ENCODE measurements around the gene ZBTB14.

ZBTB14 gene

GRCh38 chr18:5295231-5295920 lies at the start of gene ZBTB14:
Gene ZBTB14, minus strand, starts transcription at chr18:5295726. Its CDS starts 2,480 bp downstream, at chr18:5293246.
- peak; percentile 78 for DNase-seq

GRCh38 chr18:5339202-5339834 lies 43.8 kb upstream of the ZBTB14 start:
- no peak for DNase-seq

- no peak for DNase-seq
Observed at GRCh38 chr18:5334456-5335075, 39.0 kb upstream of the ZBTB14 start.

DNA sequence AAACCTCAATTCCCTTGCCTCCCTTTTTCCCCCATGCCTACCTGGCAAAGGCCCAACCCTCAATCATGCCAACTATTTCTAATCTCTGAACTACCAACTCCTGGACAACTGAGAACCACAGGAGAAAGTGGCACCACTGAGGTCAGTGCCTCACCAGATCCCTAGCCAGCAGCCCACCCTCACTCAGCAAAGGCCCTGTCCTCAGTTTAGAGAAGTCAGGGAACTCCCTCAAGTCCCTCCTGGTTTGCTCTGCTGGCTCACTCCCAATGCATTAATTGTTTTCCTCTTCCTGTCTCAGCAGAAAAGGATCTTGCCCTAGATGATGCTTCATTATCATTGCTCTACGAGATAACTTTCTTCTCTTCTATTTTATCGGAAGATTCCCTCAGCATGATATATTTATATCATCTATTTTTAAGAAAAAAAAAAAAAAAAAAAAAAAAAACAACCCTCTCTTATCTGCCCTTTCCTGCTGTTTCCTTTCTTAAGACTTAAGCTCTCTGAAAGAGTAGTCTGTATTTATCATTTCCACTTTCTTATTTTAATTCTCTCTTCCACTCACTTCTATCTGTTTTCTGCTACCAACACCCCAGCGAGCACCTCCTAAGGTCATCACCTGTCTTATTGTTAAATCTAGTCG lies 22.7 kb upstream of the ZBTB14 start:
- no peak for DNase-seq

- DNase-seq, result no peak
Observed at GRCh38 chr18:5317186-5317585, 21.7 kb upstream of the ZBTB14 start.

DNA sequence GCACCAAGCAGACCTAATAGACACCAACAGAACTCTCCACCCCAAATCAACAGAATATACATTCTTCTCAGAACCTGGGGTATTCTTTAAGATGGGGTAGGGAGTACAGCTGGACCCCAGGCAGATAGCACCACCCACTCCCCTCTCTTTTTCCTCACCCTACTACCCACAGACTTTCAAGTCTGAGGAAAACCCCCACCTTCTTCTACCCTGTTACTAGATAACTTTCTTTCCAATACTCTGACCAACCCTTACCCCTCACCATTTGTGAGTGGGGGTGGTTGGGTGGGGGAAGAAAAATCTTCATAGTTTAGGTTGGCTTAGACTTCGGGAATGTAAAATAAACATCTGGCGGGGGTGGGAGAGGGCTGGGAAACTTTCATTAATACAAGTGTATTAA lies 20.3 kb upstream of the ZBTB14 start:
- DNase-seq, result no peak

- no peak for DNase-seq
Observed at GRCh38 chr18:5311301-5311989, 15.9 kb upstream of the ZBTB14 start.

GRCh38 chr18:5309888-5310470 lies 14.5 kb upstream of the ZBTB14 start:
- no peak for DNase-seq

GRCh38 chr18:5305835-5306234 lies 10.3 kb upstream of the ZBTB14 start:
- DNase-seq, result no peak

DNA sequence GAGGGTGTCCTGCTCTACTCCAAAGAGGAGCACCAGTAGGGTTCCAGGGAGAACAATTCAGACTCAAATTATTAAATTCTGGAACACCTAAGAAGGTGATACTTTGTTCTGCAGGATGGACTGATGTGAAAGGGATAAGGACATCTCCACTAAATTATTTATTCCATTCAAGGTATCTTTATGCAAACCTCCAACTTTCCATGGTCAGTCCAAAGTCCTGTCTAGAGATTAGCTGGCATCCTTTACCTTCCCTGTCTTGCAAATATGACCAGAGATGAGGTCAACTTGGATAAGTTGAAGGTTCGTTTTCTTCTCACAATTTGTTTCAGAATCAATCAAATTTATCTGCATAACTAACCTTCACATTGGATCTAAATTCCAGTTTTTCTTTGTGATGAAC lies 8.7 kb upstream of the ZBTB14 start:
- no peak for DNase-seq

DNA sequence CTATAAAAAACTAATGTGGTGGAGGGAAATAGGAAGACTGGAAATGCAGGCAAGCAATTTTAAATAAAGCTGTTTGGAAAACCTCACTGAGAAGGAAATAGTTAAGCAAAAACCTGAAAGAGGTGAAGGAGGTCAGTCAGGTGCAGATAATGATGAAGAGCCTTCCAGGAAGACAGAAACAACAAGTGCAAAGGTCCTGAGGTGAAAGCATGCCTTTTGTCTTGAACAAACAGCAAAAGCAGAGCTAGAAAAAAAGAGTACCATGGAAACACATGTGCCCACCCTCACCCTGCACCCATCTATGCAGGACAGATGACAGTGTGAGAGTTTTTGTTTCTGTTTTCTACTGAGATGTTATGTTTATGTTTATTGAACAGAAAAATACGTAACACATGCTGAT lies 8.1 kb upstream of the ZBTB14 start:
- DNase-seq, result no peak

DNA sequence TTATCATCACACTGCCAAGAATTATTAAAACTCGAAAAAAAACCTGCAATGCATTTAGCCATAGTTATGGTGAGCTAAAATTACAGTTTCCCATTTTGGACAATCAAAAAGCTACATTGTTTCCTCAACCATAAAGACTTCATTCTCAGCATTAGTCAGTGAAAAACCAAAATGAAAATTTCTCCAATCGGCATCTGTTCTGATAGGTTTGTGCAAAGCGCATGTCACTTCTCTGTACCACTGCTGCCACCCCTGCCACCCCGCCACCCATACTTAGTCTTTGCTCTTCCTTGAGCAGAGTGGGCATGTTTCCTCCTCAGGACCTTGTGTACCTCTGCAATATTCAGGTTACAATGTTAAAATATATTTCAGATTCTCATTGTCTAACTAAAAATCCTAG lies 7.1 kb upstream of the ZBTB14 start:
- DNase-seq, result no peak

GRCh38 chr18:5300476-5301010 lies 5.0 kb upstream of the ZBTB14 start:
- DNase-seq, result no peak

GRCh38 chr18:5298156-5298852 lies 2.8 kb upstream of the ZBTB14 start:
- peak; percentile 93 for DNase-seq

GRCh38 chr18:5297597-5297996 lies 2.1 kb upstream of the ZBTB14 start:
- peak; percentile 68 for DNase-seq

- DNase-seq, result peak; percentile 96
Observed at GRCh38 chr18:5296706-5297320, 1.3 kb upstream of the ZBTB14 start.

DNA sequence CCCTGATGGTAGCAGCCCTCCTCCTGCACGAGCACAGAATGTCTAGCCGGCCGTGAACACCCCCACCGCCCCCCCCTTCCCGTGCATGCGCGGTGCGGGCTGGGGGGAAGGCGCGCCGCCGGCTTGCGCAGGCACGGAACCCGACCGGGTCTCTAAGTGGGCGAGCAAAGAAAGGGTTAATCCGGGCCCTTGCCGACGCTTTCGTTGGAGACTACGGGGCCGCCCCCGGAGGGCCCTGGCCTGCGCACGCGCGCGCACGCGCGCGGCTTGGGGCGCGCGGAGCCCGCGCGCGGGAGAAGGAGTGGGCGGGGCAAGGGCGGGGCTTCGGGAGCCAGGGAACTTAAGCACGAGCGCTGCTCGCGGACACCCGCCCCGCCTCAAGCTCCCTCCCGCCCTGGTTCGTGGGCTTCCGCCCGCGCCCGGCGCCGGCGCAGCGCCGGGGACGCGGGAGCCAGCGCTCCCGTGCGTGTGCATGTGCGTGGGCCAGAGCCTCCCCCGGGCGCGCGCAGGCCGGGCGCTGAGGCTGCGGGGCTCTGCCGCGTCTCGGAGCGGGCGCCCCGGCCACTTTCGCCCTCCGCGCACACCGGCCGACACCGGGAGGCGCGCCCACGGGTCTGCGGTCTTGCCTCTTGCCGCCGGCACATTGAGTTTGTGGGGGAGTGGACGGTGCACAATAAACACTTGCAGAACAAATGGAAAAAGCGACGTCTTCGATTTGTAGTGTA lies 617 bp upstream of the ZBTB14 start:
- peak; percentile 94 for DNase-seq

DNA sequence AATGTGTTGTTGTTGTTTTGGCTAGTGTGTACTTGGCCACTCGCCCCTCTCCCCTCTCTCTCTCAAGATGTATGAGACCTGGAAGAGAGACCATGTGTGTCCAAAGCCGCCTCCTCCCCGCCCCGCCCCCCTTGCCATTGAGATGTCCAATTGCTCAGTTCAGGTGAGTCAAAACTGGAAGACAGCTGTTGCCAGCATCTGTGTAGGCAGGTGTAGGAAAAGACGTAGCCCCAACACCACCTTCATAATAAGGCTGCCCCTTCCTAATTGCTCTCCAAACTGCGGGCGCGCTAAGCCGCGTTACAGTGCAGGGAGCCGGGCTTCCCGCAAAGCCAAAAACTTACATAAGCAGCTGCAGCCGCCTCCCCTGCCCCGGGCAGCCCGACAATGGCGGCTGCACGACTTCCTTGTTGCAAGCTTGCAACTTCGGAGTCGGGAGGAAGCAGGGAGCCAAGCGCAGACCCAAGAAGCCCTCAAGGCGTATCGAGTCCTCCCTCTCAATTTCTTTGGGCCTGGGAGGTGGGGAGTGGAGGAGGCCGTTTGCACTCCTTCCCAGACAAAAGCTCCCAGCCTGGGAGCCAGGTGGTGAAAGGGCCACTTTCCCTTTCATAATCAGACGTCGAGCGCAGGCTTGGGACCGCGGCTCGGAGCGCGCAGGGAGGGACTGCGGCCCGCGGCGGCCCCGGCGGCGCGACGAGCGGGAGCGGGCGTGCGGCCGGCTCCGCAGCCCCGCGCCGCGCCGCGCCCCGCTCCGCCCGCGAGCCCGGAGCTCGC lies 882 bp downstream of the ZBTB14 start:
- peak; percentile 73 for DNase-seq

GRCh38 chr18:5294113-5294456 lies 1.4 kb downstream of the ZBTB14 start:
- no peak for DNase-seq

GRCh38 chr18:5288517-5288935 lies 7.0 kb downstream of the ZBTB14 start:
- no peak for DNase-seq
